CD4-positive, alpha-beta T cell treated with Interleukin-21 for 1 hour (primary cell): ENCODE measurements around the gene MSRB2.
A peak's percentile ranks its signal among the peaks of the same experiment; 100 is the strongest.
"Not testable (repeated sequence)": the region's sequence is repeated elsewhere in the genome, so short reads cannot be mapped to it uniquely, and the experiment has no call there.

Experiments
- DNase-seq: peaks from one replicate; pipeline ENCODE4 v3.0.0-alpha.2; 2020

MSRB2 gene

DNA sequence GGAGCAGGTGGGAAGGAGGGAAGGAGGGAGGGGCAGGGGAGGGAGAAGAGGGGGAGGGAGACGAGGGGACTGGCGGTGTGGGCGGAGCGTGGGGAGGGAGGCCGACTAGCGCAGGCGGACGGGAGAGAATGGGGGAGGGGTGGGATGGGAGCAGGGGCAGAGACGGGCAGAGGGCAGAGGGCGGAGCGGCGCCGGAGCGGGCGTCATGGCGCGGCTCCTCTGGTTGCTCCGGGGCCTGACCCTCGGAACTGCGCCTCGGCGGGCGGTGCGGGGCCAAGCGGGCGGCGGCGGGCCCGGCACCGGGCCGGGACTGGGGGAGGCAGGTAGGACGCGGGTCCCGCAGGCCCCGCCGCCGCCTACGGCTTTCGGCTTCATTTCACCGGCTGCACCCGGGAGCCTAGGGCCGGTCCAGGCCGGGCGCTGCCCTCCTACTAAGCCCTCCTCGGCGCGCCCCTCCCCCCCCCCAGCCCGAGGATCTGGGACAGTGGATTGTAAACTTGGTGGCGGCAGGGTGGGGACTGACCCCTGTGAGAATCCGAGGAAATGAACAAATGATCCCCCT, at the start of gene MSRB2:
Gene MSRB2, plus strand, starts transcription at position 176 of the 562 bp plus-strand sequence. Its CDS starts 30 bp downstream, at position 206.
- DNase-seq = peak; percentile 84

DNA sequence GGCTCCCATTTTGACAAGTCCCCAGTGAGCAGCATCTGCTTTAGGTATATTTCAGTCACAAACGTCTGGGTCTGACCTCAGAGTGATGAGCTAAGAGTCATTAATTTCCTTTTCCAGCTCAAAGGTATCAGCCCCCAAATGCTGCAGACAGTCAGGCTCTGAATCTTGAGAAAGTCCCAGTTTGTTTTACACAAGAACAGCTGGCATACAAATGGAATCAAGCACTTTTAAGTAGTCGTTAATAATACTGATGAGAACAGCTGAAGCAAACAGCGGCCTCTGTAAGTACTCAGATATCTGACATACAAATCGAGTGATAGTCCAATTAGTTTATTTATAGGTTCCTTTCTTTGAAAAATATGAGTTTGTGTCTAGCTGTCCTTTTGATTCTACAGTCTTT, 49.4 kb upstream of the MSRB2 start:
- DNase-seq = no peak

DNA sequence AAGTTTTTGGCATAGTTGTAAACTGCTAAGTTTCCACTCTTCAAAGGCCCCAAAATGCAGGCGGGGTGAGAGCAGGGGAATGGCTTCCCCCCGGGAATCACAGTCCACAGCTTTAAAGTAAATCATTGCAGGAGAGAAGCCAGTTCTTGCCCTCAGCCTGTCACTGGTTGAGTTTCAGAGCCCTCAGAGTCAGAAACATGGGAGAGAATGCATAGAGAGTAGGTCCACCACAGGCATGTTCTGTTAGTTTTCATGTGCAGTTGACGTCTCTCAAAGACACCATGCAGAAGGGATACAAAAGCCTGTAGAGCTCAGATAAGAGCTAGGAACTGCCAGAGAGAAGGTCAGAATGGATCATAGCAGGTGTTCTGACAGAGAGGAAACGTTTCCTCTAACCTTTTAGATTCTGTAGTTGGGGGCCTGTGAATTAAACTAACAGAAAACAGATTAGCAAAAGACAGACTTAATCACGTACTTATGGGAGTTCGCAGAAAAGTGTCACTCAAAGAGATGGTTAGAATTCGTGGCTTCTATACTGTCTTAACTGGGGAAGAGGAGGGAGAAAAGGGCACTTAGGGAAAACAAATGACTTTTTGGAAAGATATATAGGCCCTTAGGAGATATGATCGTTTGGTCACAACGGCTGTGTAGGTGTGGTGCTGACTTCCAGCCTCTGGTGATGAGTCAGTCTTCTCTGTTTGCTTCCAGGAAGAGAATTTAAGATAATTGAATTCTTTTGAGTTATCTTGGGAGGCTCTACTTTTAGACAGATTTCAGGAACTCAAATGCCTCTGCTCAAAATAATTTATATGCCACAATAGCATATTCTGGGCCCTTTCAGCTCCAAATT, 48.0 kb upstream of the MSRB2 start:
- no peak for DNase-seq

DNA sequence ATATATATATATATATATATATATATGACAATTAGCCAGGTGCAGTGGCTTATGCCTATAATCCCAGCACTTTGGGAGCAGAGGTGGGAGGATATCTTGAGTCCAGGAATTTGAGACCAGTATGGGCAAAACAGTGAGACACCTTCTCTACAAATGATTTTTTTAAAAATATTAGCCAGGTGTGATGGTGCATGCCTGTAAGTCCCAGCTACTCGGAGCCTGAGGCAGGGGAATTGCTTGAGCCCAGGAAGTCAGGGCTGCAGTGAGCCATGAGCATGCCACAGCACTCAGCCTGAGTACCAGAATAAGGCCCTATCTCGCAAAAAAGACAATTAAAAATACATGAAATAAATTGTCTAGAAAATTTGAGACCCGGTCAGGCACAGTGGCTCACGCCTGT, 47.2 kb upstream of the MSRB2 start:
- DNase-seq = no peak

DNA sequence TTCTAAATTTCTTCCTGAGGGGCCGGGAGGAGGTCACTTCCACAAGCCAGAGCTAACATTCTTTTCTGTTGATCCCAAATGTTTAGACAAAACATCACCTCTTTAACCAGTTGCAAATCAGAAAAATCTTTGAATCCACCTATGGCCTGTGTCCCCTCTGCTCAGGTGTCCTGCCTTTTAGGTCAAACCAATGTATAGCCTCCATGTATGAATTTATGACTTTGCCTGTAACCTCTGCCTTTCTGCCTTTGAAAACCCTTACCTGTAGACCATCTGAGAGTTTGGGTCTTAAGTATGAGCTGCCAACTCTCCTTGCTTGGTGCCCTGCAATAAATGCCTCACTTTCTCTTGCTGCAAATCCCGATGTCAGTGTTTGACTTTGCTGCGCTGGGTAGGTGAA, 44.1 kb upstream of the MSRB2 start:
- no peak for DNase-seq

DNA sequence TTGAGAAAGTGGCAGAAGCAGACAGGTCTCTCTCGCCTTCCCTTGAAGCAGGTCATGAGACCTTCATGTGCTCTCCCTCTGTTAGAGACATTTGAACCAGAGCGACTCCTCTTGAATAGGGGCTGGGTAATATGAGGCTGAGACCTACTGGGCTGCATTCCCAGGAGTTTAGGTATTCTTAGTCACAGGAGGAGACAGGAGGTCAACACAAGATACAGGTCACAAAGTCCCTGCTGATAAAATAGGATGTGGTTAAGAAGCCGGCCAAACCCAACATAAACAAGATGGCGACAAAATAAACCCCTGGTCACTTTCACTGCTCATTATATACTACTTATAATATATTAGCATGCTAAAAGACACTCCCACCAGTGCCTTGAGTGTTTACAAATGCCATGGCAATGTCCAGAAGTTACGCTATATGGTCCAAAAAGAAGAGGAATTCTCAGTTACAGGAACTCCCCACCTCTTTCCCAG, 43.5 kb upstream of the MSRB2 start:
- no peak for DNase-seq

DNA sequence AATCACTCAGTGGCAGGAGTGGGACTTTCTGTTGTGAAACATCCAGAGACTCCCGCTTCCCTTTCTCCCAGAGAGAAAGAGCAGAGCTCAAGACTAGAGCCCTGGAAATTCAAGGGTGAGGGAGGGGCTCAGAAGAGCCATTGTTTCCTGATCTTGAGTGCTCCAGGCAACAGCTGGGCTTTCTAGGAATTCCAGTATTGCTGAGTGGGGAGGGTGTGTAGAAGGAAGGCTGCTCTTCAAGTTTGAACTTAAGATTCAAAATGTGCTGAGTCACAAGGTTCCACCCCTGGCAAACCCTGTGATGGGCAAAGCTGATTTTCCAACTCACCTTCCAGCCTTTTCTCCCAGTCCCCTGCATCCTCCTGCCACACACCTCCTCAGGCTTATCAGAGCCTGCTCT, 42.3 kb upstream of the MSRB2 start:
- no peak for DNase-seq

DNA sequence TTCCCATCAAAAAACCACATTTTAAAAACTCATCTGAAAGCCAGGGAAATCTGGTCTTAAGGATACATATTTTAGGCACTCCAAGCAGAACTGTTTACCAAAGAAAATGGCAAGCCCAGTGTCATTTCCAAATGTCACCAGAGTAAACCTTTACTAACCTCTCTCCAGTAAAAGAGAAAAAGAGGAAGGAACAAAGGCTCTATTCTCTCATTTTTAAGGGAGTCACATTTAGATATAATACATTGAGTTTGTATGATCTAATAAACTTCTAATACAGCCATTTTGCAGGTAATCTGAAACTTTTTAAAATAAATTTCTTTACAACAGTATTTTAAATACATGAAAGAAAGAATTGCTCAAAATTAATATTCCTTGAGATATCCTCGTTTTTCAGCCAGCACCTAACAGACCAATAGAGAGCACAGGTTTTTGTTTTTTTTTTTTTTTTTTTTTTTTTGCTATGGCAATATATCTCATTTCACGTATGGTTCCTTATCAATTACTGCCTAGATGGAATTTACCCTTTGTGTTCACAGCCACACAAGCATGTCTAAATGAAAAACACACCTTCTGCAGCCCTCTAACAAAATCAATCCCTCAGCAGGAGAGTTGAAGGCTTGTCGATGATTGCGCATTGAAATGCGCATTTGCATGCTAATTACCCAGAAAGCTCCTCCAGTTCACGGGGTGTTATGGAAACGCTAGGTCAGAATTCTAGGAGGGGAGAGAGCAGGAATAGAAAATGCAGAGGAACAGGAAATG, 39.8 kb upstream of the MSRB2 start:
- no peak for DNase-seq

DNA sequence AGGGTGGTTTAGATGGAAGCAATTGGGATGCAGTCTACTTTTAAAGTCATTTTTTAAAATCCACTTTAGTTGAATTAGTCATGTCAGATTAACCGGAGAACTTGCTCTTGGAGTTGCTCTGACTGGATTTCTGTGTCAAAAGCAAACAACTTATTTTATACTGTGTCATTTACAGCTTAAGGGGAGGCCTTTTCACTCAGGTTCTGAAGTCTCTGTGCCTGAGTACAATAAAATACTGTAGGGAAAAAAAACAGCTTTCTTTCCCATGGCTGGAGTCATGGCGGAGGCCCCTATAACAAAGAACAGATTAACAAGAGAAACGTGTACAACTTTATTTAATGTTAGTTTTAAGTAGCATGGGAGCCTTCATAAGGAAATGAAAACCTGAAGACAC, 39.2 kb upstream of the MSRB2 start:
- no peak for DNase-seq

DNA sequence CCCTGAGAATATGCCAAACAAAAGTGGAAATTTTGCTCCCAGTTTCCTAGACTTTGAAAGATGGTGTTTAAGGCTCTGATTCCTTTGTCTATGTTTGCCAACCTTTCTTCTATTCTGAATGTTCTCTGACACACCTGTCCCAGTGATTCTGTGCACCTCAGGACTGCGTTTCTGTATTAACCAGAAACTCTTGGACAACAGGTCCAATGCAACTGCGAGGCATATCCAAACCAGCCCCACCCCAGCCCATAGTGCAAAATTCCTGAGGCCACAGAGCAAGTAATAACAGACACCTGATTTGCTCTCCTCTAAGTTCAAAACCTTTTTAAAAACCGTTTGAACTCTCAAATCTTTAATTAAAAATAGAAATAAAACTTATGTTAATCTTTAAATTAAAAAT, 37.0 kb upstream of the MSRB2 start:
- DNase-seq = no peak

DNA sequence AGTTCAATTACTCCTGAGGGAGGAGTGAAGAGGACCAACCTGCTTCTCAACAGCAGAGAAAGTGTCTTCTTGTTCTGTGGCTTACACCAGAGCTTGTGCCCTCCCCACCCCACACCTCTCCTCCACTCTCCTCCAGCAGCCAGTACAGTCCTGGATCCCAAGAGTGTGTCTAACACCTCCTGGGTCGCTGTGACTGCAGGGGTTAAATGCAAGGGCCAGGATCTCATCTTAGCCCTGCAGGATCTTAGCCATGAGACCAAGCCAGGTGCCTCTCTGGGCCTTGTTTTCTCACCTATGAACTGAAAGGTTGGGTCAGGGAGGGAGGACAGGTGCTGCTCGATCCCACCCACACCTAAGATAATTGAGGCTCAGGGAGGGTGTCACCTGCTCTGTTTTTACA, 34.5 kb upstream of the MSRB2 start:
- DNase-seq = no peak

DNA sequence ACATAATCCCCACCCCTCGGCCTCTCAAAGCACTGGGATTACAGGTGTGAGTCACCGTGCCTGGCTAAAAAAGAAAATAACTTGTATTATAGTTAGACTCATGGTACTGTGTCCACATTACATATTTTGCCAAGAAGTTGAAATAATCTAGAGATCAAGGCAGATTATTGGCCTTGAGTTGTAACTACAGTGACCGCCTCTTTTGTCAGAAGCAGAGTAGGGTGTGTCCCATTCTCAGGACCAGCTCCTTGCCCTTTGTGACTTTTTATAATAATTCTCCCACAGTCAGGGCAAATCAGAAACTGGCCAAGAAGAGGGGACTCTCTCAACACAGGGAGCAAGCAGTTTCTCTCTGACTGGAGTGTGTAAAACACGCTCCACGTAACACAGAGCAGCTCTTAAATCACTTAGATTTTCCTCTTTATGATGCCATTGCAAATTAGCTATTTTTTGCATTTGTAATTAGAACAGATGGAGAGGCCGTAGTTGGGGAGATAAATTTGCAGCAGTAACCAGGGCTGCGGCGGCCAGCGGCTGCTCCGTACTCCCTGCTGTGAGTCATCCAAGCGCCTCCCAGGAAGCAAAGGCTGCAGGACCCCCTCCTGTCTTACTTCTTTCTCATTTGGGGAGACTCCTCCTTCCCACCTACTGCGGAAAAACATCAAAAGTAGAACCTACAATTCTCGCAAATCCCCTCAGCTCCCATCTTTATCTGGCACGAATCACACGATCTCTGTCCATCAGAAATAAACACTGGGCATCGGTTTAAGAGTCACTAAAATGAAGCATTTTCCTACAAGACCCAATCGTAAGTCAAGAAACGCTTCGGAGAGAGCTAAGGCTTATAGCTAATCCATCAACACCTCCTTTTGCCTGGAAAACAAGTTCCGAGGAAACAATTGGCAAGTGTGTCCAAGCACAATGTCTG, 32.1 kb upstream of the MSRB2 start:
- no peak for DNase-seq

DNA sequence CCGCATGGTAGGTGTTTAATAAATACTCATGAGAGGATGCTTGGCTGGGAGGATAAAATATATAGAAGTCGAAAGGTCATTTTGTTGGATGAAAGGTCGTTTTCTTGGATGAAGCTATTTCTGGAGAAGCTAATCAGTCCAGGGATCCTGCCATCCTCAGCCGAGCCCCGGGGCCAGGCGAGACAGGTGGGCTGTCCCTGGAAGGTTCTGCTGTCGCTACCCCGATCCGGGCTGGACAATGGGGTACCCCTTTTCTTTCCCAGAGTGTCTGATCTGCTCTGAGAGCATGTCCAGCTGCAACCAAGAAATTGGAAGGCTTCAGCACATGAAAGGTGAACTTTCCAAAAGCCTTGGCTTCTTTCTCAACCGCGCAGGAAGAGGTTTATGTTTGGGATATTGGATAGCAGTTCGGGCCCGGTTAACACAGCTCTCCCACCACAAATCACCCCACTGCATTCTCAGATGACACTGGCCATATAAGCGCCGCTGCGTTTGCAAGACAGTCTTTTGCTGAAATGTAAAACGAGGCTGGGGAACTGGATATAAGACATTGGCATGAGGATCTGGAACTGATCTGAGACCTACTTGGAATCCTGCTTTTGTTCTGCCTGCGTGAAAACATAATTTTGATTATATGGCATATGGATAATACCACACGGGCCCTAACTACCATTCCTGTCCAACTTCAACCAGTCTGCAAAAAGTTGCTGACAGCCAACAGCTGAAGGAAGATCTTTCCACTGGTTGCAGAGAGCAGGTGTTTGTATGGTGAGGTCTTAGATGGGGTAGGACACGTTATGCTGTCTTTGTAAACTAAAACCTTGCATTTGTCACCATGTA, 31.2 kb upstream of the MSRB2 start:
- no peak for DNase-seq

DNA sequence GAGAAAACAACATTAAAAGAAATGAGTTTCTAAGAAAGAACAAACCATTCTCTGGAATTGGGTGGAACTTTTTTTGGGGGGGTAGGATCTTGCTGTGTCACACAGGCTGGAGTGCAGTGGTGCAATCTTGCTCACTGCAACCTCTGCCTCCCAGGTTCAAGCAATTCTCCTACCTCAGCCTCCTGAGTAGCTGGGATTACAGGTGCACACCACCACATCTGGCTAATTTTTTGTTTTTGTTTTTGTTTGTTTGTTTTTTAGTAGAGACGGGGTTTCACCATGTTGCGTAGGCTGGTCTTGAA, 30.6 kb upstream of the MSRB2 start:
- not testable (repeated sequence) for DNase-seq

DNA sequence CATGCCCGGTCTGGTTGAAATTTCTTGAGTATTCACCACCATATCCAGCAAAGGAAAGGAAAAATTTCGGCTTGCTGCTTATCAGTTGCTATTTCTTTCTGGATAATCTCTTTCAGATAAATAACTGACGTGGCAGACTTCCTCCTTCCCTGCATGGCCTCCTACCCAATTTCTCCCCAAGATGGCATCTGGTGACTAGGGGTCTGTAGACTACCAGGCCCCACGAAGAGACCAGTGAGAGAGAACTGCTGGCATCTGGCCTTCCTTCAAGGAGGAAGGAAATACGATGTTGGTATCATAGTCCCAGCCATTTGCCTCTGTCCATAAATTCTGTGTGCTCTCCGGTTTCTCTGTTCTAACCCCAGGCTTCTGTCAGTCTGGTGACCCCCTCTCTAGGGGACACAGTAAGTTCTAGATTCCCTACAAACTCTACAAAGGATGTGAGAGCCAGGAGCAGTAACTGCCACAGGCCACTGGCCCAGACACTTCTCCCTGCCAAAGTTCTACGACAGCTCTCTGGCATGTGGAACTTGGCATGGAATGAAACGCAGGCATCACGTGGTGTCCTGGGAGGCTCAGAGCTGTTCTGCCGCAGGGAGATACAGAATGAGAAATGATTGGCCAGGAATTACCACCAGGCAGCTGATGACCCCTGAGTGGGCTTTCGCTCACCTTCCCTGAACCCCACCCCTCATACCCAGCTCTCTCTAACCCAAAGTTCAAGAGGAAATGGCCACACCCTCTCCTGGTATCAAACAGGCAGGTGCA, 30.0 kb upstream of the MSRB2 start:
- no peak for DNase-seq

DNA sequence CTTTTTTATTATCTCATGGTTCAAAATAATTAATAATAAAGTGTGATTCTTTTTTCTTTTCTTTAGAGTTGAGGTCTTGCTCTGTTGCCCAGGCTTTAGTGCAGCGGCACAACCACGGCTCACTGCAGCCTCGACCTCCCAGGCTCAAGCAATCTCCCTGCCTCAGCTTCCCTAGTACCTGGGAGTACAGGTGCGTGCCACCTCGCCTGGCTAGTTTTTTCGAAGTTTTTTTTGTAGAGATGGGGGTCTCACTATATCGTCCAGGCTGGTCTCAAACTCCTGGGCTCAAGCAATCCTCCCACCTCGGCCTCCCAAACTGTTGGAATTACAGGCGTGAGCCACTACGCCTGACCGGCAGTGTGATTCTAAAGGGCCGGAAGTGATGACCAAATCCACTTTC, 28.0 kb upstream of the MSRB2 start:
- DNase-seq = no peak

DNA sequence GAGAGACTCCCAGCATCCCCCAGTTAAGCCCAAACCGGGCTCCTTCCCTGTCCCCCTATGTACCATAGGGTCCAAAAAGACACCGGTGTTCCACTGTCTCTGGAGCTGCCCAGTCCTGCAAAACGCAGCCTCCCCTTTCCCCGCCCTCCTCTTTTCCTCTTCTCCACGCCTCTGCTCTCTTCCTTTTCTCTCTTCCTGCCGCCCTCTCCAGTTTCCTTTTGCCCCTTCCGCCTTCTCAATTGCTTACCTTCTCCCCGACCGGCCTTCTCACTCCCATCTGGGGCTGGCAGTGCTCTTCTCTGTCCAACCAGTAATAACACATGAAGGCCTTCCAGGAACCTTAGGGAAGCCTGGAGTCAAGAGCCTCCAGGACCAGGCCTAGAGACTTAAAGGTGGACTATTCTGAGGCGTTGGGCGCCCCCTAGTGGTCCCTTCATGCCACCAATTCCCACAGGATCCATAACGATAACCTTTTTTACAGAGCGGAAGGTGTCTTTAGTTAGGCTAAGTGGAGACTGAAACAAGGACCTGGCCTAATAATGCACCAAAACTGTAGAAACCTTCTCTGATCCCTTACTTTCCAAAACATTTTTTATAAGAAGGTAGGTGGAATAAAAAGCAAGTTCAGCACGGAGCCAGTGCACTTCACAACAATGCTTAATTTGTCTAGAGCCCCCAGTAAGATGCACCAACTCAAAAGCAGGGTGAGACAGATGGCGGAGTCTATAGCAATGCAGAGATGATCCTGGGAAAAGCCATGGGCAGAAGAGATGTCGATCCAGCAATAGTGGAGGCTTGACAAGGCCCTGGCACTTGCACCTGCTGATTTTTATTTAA, 27.2 kb upstream of the MSRB2 start:
- DNase-seq = peak; percentile 56

DNA sequence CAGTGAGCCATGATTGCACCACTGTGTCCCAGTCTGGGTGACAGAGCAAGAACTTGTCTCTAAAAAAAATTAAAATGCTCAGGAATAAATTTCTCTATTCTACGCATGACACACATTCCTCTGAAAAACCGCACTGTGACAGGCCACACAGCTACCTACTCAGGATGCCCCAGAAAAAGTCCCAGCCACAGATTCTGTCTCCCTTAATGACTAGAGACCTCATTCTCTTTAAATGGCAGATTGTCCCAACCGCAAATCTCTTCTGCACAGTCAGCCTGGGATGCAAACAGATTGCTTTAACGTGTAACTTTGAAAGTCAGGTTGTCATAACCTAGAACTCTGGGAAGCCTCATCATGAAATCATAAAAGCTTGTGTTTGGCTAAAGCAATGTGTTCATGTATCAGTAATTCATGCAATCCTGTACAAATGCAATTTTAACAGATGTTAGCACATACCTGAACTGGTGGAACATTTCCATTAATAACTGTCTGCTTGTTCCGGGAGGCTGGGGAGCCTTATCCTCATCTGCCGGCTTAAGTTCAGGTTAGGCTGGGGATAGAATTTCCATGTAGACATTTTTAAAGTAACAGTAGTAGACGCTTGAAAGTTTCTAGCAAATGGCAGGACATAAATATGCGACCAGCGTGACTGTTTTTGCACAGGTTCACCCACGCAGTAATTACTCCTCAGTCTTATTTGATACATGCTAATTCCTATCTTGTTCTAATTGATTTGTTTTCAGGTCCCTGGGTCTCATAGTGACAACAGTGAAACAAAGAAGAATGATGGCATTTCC, 26.2 kb upstream of the MSRB2 start:
- DNase-seq = no peak
